ENCODE measurements around the gene ARMC9.
"Not testable (repeated sequence)": the region's sequence is repeated elsewhere in the genome, so short reads cannot be mapped to it uniquely, and the experiment has no call there.

The ARMC9 gene

DNA sequence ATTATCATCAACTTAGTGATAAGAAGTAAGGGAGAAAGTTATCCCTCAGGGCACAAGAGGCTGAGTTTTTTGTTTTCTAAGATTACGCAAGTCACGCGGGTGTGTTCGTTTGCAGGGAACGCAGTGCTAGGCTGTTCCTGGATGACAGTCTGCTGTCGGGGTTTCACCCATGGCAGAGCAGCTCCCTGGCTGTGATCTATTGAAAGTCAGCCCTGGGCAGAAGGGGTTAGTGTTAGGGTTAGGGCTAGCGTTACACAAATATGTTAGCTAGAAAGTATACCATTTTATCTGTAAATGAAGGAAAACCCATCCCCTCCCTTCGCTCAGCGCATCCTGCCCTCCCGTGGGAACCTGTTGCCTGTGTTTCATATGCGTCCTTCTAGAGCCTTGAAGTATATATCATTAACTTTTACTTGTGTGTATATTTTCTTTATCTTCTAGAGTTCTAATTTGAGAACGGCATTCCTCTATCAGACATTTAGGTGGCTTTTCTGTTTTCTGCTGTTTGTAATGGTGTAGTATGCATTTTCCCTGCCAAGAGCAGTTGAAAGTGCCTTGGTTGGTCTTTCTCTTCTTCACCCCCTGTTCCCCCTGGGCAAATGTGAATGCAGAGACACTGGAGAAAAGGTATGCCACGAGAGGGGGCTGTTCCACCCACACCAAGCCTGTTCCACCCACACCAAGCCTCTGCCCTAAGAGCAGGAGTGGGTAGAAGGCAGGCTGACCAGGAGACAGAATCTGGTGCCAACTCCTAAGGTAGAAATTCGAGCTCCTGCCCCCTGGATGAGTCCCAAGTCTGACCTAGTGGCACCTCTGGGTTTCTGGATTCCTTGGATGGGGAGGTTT, 47.0 kb downstream of the ARMC9 start:
- peak in 1 of 2 experiments; percentile 12 for DNase-seq

DNA sequence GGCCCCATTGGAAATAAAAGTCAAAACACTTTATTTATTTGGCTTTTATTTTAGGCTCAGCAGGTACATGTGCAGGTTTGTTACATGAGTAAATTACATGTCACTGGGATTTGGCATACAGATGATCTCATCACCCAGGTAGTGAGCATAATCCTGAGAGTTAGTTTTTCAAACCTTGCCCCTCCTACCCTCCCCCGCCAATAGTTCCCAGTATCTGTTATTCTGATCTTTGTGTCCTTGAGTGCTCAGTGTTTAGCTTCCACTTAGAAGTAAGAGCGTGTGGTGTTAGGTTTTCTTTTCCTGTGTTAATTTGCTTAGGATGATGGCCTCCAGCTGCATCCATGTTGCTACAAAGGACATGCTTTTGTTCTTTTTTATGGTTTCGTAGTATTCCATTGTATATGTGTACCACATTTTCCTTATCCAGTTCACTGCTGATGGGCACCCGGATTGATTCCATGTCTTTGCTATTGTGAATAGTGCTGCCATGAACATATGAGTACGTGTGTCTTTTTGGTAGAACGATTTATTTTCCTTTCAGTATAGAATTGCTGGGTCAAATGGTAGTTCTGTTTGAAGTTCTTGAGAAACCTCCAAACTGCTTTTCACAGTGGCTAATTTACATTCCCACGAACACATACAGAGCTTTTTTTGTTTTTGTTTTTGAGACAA, 47.9 kb downstream of the ARMC9 start:
- no peak for DNase-seq

DNA sequence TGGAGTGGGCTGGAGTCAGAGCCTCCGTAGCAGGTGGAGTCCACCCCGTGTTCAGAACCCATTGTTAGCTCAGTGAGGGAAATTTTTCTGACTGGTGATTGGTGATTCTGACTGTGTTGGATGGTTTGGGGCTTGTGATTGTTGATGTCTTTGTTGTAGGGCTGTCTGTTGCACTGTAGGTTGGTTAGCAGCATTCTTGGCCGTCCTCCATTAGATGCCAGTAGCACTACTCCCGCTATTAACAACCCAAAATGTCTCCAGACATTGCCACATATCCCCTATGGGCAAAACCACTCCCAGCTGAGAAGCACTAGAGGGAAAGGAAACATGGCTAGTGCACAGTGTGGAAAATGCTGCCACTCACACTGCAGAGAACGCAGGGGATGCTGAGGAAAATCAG, 51.7 kb downstream of the ARMC9 start:
- no peak for DNase-seq

DNA sequence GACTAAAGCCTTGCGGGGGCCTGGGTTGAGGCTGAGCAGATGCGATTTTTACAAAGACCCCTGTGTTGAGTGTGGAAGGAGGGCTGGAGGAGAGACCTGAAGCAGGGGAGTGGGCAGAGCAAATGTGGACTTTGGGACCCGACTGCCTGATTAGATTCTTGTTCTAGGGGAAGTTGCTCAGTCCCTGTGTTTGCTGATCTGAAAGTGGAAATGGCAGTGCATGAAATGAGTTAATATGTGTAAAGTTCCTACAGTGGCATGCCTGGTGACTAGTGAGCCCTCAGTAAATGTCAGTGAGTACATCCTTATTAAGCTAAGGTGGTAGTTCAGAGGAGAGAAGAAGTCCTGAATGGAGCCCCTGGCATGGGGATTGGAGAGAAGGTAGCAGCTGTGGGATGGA, 52.3 kb downstream of the ARMC9 start:
- no peak for DNase-seq

DNA sequence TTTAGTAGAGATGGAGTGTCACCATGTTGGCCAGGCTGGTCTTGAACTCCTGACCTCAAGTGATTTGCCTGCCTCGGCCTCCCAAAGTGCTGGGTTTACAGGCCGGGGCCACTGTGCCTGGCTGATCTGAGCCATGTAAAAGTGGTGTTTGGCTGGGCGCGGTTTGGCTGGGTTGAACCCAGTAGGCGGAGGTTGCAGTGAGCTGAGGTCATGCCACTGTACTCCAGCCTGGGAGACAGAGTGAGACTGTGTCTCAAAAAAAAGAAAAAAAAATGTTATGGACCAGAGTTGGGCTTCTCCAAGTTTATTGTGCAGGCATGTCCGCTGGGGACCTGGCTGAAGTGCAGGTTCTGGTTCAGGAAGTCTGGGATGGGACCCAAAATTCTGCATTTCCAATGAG, 54.9 kb downstream of the ARMC9 start:
- DNase-seq: not testable (repeated sequence)

DNA sequence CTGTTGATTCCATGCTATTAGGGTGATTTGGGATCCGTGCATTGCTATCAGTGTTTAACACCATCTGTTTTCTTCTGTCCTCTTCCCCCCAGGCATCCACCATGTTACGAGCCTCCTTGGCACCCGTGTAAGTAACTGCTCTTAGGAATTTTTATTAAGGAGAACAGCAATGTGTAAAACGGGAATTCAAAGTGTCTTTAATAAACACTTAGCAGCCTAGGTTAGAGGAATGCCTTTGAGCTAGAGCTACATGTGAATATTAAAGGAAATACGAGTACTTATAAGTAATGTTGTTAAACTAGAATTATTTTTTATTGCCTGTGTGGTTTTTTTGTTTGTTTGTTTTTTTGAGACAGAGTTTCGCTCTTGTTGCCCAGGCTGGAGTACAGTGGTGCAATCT, 58.1 kb downstream of the ARMC9 start:
- no peak for DNase-seq

DNA sequence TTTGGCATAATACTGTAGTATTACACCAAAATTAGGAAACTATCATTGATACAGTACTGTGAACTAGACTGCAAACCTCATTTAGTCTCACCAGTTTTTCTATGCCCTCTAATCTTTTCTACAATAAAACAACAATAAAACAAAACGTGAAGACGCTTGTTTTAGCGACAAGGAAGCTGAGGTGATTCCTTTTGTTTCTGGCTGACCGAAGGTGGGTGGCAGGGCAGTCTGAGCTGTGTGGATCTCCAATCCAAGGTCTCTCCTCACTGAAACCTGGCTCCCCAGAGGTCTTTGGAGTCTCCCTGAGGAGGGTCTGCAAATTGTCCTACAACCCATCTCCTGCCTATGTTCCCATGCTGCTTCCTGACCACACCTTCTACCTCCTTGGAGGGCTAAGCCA, 59.3 kb downstream of the ARMC9 start:
- DNase-seq: no peak

DNA sequence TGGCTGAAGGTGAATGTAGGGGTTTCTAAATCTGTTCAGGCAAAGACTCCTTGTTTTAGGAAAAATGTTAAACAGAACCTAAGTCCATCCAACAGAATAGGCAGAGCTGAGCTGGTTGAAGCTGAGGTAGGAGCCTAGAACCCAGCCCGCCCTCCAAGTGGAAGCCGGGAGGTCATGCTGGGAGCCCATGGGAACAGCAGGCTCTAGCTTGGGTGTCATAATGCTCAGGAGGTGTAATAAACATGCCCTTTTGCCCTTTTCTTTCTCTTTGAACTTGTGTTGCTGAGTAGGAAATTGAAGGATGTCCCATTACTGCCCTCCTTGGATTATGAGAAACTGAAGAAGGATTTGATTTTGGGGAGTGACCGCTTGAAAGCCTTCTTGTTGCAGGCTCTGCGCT, 60.3 kb downstream of the ARMC9 start:
- no peak for DNase-seq

DNA sequence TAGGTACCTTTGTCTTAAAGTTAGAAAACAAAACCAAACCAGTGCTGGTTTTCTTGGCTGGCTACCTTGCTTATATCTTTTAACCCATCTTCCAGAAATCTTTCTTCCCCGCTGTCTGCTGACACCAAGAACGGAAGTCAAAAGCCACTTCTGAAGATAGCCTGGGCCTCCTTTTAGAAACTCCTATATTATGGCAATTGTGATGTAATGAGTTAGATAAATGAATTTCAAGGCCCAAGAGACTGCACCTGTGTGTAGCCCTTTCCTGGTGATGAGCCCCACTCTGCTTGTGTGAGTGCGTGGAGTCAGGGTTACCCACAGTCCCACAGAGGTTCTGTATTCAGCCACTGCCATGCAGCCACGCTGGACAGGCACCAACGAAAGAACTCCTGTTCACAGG, 60.7 kb downstream of the ARMC9 start:
- no peak for DNase-seq

DNA sequence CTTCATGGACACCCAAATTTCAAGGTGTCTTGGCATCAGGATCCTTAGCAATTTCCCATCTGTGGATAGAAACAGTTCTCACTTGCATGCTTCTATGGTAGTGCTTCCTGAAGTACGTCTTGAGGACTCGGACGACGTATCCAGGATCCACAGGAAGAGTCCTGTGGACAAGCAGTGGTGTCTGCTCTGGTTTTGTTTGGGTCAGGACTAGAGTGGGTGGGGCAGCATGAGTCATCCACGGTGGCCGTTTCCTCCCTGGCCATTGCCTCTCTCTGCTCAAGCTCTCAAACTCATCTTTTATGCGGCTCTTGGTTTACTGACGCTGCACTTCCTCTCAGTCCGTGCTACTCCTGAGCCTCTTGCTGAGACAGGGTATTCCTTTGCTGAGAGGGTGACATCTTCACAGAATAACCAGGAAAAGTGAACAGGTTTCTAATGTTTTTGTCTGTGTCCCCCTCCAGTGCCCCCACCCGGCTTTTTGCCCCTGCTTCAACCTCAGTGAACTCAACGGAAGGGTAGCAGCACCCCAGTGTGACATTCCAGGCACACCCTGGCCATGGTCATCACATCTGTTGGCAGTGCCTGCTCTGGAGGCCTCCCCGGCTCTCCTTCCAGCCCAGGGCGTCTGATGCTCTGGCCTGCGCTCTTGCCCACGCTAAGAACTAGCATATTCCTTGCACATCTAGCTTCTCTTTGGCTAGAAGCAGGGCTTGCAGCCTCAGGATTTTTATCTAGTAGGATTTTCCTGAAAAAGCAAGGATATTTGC, 62.2 kb downstream of the ARMC9 start:
- DNase-seq: no peak

DNA sequence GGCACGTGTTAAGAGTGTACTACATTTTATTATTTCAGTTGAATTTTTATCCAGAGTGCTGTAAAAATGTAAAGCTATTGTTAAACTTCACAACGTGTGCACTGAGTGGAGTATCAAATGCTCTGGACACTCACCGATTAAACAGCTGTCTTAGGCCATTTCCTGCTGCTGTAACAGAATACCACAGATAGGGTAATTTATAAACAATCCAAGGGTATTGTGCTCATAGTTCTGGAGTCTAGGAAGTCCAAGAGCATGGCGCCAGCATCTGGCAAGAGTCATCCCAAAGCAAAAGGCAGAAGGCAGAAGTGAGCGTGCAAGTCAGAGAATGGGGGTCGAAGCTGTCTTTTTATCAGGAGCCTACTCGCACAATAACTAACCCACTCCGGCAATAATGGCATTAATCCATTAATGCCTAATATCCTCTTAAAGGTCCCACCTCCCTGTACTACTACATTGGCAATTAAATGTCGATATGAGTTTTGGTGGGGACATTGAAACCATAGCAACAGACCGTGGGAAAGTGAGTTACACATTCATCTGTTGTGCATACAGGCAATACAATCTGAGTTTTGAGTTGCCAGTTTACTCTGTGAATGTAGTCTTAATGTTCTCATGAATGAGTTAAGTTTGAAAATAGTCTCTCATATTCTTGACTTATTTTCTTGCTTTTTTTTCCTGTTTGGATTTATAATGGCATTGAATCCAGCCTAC, 64.8 kb downstream of the ARMC9 start:
- DNase-seq: no peak

DNA sequence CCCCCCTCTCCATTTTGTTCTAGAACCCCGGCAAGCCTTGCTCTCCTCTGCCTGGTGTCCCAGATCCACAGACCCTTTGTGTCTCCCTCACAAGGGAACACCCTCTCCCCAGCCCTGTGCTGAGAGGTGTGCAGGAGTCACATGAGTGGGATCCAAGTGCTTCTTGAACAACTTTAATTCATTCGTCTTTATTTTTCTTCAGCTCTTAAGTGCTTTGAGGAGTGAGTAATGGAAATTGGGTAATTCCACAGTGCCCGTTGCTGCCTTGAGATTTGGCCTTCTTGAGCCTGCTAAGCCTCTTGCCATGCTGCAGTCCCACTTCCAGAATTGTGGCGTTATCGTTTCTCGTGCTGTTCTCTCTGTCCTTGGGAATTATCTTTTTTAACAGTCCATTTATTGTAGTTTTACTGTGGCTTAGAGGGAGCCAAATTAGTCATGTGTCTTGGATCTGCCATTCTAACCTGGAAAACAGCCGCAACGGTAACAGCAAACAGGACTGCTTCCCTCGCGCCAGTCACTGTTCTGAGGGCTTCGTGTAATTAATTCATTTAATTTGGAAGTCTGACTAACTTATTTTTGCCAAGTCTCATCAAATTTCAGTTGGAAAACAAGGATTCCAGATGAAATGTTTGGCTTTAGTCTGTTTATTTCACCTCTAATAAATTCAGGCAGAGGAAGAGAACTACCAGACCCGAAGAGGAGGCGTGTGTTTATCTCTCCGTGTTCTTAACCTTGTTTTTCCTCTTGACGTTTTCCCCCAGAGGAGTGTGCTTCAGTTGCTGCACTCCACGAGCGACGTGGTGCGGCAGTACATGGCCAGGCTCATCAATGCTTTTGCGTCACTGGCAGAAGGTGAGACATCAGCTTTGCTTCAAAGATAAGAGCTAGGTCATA, 72.0 kb downstream of the ARMC9 start:
- no peak for DNase-seq

DNA sequence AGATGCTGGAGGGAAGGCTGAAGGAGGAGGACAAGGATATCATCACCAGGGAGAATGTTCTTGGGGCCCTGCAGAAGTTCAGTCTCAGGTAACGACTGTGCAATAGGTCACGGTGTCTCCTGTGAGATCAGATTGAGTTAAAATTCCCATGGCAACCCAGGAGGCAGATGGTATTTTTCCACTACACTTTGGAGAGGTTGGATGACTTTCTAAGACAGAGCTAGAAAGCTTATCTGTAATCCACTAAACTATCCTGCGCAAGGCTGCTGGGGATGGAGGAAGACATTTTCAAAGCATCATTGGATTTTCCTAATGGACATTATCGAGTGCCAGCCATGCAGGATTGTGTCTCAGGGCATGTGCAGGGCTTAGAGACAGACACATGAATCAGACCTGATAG, 74.6 kb downstream of the ARMC9 start:
- no peak for DNase-seq

DNA sequence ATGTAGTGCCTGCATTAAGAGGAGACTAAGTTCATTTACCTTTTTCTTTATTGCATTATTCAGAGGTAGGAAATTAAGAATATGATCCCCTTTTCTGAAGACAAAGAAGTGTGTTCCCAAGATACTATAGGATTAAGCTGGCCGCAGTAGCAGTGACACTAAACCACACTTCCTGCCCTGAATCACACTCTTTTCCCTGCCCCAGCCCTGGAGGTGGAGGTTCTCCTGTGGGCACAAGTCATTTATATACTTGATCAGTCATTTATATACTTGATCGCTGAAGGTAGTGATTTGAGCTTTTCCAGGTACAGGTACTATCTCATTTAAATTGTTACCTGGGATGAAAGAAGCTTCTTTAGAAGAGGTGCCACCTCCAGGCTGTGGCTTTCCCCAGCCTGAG, 78.6 kb downstream of the ARMC9 start:
- DNase-seq: no peak

DNA sequence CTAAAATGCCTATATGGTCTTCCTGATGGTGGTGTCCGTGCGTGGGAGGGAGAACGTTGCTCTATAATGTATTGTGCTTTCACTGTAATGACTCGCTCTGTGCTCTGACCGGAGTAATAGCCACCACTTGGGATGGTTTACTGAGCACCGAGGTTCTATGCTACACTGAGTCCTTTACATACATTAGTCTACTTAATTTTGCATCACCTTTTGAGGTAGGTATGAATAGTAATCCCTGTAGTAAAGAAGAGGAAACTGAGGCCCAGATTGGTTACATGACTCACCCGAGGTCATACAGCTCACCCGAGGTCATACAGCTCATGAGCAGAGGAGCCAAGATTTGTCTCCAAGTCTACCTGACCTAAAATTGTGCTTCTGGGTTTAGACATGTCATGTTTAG, 79.5 kb downstream of the ARMC9 start:
- DNase-seq: no peak

DNA sequence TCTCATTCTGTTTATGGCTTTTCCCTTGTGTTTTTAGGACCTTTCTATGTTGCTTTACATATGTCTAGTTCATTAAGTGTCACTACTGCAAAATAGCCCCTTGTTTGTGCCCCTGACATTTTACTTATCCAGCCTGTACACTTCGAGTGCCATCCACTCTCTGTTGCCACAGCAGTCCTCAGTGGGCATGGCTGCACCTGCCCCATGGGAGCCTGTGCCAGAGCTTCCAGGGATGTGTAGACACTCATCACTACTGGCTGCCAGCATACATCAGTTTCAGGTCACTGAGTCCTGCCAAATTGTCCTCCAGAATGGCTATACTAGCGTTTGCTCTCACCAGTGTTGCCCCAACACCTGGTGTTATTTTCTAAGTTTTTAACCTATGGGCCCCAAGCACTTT, 80.4 kb downstream of the ARMC9 start:
- no peak for DNase-seq

DNA sequence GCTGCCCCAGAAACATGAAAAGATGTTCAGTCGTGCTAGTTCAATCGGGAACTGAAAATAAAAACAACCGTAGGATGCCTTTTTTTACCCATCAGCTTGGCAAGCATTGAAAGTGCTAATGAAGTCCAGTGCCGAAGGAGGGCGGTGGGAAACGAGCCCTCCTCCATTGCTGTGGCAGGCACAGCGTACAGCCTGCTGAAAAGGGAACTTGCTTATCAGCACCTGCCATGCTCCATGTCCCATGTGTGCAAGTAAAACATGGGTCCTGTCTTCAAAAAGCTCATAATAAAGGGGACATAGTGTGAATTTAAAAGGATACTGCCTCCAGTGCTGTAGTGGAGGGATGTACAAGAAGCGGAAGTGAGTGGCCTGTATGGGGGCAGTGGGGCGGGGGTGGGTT, 82.4 kb downstream of the ARMC9 start:
- no peak for DNase-seq

DNA sequence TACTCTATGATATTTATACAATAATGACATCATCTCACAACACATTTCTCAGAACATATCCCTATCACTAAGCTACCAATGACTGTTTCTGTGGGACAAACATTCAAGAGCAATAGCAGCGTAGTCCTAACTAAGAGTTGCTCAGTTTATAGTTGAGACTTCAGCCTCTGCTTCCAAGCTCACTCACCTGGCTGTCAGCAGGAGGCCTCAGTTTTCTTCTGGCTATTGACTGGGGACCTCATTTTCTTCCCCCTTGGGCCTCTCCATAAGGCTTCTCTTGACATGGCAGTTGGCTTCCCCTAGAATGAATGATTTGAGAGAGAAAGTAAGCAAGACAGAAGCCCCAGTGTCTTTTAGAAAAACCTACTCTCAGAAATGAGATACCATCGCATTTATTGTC, 85.9 kb downstream of the ARMC9 start:
- no peak for DNase-seq

DNA sequence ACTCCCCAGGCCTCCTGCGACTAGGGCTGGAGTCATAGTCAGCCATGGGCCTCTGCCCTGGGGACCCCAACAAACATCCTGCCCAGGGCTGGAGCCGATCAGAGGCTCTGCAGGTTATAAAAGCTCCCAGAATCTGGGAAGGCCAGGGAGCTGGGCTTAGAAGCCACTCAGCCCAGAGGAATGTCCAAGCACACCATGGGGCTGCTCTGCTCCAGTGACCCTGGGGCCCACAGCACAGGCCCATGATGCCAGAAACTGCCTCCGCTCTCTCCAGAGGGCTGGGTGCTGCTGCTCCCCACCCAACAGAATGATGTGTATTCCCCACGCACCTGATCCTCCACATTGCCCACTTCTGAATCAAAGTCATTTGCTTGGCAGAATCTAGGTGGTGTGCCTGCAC, 88.5 kb downstream of the ARMC9 start:
- no peak for DNase-seq

DNA sequence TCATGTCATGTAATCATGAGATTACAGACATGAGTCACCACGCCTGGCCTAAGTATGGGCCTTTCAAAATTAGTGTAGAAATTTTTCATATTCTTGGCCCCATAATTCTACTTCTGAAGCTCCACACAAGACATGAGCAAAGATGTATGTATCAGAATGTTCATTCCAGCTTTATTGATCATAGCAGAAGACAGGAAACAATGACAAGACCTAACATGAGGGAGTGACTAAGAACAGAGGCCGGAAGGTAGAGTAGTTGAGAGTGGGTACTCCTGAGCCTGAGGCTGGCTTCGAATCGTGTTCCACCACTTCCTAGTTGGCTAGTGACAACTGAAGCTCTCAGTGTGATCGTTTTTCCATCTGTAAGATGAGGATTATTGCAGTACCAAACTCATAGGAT, 89.3 kb downstream of the ARMC9 start:
- DNase-seq: no peak

DNA sequence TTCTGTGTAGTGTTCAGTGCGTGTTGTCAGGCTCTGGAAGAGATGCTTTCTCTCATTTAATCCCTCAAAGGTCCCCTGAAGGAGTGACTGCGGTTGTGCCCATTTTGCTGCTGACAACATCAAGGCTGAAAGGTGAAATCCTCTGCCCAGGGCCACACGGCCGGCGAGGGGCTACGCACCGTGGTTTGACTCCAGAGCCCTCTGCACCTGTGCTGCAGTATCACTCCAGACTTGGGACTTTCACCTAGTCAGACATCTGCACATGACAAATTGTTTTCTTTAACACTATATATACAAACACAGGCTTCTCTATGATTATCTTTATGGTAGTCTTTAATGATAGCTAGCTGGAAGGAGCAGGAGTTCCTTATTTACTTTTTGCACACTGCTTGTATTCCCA, 90.2 kb downstream of the ARMC9 start:
- no peak for DNase-seq

DNA sequence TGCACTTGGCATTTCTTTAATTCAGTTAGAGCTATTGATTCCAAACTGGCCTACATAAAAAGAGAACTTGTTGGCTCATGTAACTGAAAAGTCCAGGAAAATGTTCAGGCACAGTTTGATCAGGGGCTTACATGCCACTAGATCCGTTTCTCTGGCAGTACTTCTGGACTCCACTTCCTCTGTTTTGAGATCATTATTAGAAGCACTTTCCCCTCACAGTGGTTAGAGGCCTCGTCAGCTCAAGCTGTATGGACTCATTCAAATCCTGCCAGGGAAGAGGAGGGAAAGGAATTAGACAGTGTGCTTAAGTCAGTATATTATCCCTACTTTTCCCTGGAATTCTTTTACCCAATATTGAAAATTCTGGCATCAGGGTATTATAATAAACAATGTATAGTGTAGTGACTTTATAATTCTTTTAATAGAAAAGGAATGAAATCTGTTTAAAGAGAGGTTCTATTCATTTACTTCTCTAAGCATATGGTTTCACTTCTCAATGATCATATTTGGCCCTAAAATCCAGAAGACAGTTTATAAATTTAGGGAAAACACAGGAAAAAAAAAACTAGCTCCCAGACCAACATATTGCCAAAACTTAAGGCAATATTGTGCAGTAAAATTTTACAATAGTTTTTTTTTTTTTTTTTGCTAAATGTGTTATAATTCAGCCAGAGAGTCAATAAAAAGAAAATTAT, 92.0 kb downstream of the ARMC9 start:
- no peak for DNase-seq

Data from AML-193 (cell line).